Measurements from ENCODE around the gene LIPT2.

LIPT2 gene

DNA sequence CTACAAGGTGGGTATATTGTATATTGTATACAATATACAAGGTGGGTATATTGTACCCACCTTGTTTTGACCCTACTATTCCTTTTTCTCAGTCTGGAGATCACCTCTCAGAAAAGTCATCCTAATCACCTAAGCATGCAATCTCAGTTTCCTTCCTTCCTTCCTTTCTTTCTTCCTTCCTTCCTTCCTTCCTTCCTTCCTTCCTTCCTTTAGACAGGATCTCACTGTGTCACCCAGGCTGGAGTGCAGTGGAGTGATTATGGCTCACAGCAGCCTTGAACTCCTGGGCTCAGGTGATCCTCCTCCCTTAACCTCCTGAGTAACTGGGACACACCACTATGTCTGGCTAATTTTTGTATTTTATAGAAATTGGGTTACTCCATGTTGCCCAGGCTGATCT, 25.0 kb downstream of the LIPT2 start:
- no peak overlapping the region for H3K4me3 ChIP-seq (IDR thresholded peaks at IDR 0.05; ENCODE audit: insufficient read depth, low read depth, low read length)
- no peak overlapping the region for H3K9ac ChIP-seq
- H3K4me2 ChIP-seq, result no peak overlapping the region

DNA sequence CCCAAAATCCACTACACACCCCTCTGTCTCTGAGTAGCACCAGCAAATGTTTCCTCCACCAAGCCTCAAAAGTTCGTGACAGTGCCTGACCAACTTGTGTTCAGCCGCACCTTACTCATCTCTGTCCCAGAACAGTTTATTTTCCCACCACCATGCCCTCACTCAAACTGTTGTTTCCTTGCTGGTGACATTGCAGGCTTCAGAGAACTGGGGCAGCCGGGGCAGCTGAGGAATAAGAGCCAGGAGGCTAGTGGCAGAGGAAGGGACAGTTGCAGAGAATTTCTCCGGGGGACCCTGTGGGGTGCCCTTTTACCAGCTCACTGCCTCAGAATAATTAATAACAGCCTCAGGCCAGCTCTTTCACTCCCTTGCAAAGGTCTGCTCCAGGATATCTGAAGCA, 25.5 kb downstream of the LIPT2 start:
- Histone ChIP-seq H3K27ac (no peak overlapping the region), H3K79me2 (ENCODE audit: insufficient read depth, low read depth) (no peaks in the 10 kb centered on the region), H4K20me1 (ENCODE audit: insufficient read depth) (no peaks in the 10 kb centered on the region), H3K9ac (no peak overlapping the region), H2AFZ (ENCODE audit: low read depth) (no peak overlapping the region), H3K4me3 (IDR thresholded peaks at IDR 0.05; ENCODE audit: insufficient read depth, low read depth, low read length) (no peak overlapping the region), H3K36me3 (ENCODE audit: insufficient read depth) (no peaks in the 10 kb centered on the region), H3K4me2 (no peak overlapping the region), H3K4me1 (ENCODE audit: low read depth, poor library complexity, severe bottlenecking) (no peaks in the 10 kb centered on the region), H3K27me3 (ENCODE audit: insufficient read depth, low read depth) (no peaks in the 10 kb centered on the region)
- TF ChIP-seq, protein P1, sequence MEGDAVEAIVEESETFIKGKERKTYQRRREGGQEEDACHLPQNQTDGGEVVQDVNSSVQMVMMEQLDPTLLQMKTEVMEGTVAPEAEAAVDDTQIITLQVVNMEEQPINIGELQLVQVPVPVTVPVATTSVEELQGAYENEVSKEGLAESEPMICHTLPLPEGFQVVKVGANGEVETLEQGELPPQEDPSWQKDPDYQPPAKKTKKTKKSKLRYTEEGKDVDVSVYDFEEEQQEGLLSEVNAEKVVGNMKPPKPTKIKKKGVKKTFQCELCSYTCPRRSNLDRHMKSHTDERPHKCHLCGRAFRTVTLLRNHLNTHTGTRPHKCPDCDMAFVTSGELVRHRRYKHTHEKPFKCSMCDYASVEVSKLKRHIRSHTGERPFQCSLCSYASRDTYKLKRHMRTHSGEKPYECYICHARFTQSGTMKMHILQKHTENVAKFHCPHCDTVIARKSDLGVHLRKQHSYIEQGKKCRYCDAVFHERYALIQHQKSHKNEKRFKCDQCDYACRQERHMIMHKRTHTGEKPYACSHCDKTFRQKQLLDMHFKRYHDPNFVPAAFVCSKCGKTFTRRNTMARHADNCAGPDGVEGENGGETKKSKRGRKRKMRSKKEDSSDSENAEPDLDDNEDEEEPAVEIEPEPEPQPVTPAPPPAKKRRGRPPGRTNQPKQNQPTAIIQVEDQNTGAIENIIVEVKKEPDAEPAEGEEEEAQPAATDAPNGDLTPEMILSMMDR (conservative IDR thresholded peaks at IDR 0.05; ENCODE audit: low read depth, low read length), result no peak

More for the DNA sequence above, 25.0 kb downstream of the LIPT2 start:
- Histone ChIP-seq H3K79me2 (ENCODE audit: insufficient read depth, low read depth) (no peaks in the 10 kb centered on the region), H3K36me3 (ENCODE audit: insufficient read depth) (no peaks in the 10 kb centered on the region), H3K27me3 (ENCODE audit: insufficient read depth, low read depth) (no peaks in the 10 kb centered on the region), H4K20me1 (ENCODE audit: insufficient read depth) (no peaks in the 10 kb centered on the region), H3K27ac (no peak overlapping the region), H3K4me1 (ENCODE audit: low read depth, poor library complexity, severe bottlenecking) (no peaks in the 10 kb centered on the region), H2AFZ (ENCODE audit: low read depth) (no peak overlapping the region)
- TF ChIP-seq, protein P1 (conservative IDR thresholded peaks at IDR 0.05; ENCODE audit: low read depth, low read length), result no peak

DNA sequence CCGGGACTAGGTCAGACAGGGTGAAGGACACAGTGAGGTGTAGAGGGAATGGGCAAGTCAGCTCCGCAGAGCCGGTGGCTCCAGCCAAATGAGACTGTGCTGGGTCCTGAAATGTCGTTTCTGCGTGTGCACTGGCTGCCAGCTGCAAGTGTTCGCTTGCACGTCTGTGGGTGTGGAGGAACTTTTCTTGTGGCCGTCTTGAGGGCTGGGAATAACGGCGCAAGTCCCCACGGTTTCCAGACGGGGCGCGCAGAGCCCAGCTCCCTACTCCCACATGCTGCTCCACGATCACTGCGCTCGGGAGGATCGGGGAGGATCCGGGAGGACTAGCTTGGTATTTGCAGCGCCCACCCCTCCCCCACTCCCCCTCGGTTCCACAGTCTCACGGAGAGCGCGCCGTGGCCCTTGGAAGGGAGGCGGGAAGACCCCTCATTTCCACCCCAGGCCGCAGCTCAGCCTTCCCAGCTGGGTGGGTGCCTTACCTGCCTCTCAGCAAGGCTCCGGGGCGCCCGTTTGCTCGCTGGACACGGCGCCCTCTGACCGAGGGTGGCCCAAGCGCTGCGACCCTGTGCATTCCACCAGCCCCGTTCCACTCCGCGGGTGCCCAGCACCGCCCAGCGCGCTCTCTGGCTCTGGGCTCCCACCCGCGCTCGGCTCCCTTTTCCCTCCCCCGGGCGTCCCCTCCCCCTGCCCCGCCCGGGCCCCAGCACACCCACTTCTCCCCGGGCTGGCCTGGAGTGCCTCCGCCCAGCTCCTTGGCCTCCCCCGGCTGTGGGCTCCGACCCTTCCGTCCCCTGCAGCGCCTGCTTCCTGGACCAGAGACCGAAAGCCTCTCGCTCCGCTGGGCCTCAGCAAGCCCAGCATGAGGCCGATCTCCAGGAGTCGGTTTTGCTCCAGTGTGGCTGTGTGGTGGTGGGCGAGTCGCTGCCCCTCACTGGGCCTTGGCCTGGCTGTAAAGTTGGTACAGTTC, 26.3 kb downstream of the LIPT2 start, which contains the start of gene KCNE3:
Gene KCNE3, minus strand, starts transcription at position 634 of the 970 bp plus-strand sequence. CDS start 9,986 bp downstream, outside the sequence.
- no peak within 1 kb of the TSS for H3K4me3 ChIP-seq (IDR thresholded peaks at IDR 0.05; ENCODE audit: insufficient read depth, low read depth, low read length)
- H3K4me2 ChIP-seq, result no peak within 1 kb of the TSS

DNA sequence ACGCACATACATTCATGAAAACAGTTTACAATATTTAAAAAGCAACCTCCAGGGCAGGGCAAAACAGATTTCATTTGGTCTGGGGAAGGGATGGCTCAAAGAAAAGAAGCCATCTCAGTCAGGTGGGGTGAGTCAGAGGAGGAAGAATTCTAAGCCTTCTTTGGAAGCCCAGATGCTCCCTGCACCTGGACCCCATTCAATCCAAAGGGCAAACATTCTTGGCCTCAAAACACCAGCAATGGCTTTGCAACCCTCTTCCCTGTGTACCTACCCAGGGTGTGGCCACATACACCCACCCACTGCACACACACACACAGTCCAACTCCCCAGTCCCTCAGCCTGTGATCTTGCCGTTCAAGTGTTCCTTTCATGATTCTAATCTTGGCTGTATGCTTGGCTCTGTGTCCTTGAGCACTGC, 28.2 kb downstream of the LIPT2 start:
- no peak overlapping the region for H3K27ac ChIP-seq
- no peak overlapping the region for H3K9ac ChIP-seq
- no peak overlapping the region for H2AFZ ChIP-seq (ENCODE audit: low read depth)
- H3K4me1 ChIP-seq (ENCODE audit: low read depth, poor library complexity, severe bottlenecking), result no peaks in the 10 kb centered on the region
- no peaks in the 10 kb centered on the region for H4K20me1 ChIP-seq (ENCODE audit: insufficient read depth)
- H3K27me3 ChIP-seq (ENCODE audit: insufficient read depth, low read depth), result no peaks in the 10 kb centered on the region
- H3K36me3 ChIP-seq (ENCODE audit: insufficient read depth), result no peaks in the 10 kb centered on the region
- H3K79me2 ChIP-seq (ENCODE audit: insufficient read depth, low read depth), result no peaks in the 10 kb centered on the region
- TF ChIP-seq, protein P1 (conservative IDR thresholded peaks at IDR 0.05; ENCODE audit: low read depth, low read length), result no peak
- H3K4me3 ChIP-seq (IDR thresholded peaks at IDR 0.05; ENCODE audit: insufficient read depth, low read depth, low read length), result no peak overlapping the region
- H3K4me2 ChIP-seq, result no peak overlapping the region

More for the DNA sequence above, 26.3 kb downstream of the LIPT2 start, which contains the start of gene KCNE3:
- H3K27me3 ChIP-seq (ENCODE audit: insufficient read depth, low read depth), result no peaks in the 10 kb centered on the region
- H3K9ac ChIP-seq, result no peak within 1 kb of the TSS
- no peaks in the 10 kb centered on the region for H3K79me2 ChIP-seq (ENCODE audit: insufficient read depth, low read depth)
- H3K27ac ChIP-seq, result no peak within 1 kb of the TSS
- no peaks in the 10 kb centered on the region for H3K36me3 ChIP-seq (ENCODE audit: insufficient read depth)
- no peak within 1 kb of the TSS for H2AFZ ChIP-seq (ENCODE audit: low read depth)
- H4K20me1 ChIP-seq (ENCODE audit: insufficient read depth), result no peaks in the 10 kb centered on the region
- H3K4me1 ChIP-seq (ENCODE audit: low read depth, poor library complexity, severe bottlenecking), result no peaks in the 10 kb centered on the region
- TF ChIP-seq, protein P1 (conservative IDR thresholded peaks at IDR 0.05; ENCODE audit: low read depth, low read length), result no peak
